A549 (cell line): ENCODE data around the gene PKIG.

Experiments
- ESRRA ChIP-seq: fragments of 150-350 bp; IDR thresholded peaks from 2 replicates; pipeline ENCODE4 v1.6.1; 2014; ENCODE audit warnings: mild to moderate bottlenecking, low read length, borderline replicate concordance
- KDM1A ChIP-seq: fragments of 200-600 bp; sonication (generic); IDR thresholded peaks from 2 replicates; pipeline ENCODE4 v1.6.1; 2016; ENCODE audit warnings: low read depth, mild to moderate bottlenecking
- KDM5A ChIP-seq: fragments of 200-600 bp; sonication (generic); IDR thresholded peaks from 2 replicates; pipeline ENCODE4 v1.6.1; 2016; ENCODE audit warnings: antibody characterized with exemption, mild to moderate bottlenecking
- TF ChIP-seq, protein P1 (sequence below): fragments of 150-350 bp; IDR thresholded peaks from 2 replicates; pipeline ENCODE4 v1.6.1; 2014; ENCODE audit warnings: low read depth, mild to moderate bottlenecking, low read length
- TF ChIP-seq, protein P2 (sequence below): fragments of >200 bp; sonication (Bioruptor Twin); formaldehyde crosslinking; IDR thresholded peaks from 3 replicates; pipeline ENCODE4 v1.5.1; 2016

DNA sequence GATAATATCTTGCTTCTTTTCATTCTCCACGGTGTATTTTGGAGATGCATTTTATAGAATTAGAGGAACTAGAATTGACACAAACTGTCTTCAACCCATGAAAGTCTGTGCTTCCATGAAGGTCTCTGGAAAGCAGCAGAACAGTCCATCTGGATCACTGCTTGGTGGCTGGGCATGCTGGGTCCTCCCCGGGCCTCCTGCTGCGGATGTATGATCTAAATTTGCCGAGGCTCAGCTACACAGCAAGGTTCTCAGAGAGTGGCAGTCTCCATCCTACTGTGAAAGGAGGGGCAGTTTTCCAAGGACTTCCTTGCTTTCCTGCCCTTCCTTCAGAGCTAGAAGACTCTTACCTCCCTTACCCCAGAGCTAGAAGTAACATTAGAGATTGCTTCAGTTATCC lies 15.1 kb downstream of the PKIG start:
- TF ChIP-seq ESRRA (no peak), KDM5A (no peak), KDM1A (no peak)
- TF ChIP-seq, protein P1, sequence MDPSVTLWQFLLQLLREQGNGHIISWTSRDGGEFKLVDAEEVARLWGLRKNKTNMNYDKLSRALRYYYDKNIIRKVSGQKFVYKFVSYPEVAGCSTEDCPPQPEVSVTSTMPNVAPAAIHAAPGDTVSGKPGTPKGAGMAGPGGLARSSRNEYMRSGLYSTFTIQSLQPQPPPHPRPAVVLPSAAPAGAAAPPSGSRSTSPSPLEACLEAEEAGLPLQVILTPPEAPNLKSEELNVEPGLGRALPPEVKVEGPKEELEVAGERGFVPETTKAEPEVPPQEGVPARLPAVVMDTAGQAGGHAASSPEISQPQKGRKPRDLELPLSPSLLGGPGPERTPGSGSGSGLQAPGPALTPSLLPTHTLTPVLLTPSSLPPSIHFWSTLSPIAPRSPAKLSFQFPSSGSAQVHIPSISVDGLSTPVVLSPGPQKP, result no peak
- TF ChIP-seq, protein P2, sequence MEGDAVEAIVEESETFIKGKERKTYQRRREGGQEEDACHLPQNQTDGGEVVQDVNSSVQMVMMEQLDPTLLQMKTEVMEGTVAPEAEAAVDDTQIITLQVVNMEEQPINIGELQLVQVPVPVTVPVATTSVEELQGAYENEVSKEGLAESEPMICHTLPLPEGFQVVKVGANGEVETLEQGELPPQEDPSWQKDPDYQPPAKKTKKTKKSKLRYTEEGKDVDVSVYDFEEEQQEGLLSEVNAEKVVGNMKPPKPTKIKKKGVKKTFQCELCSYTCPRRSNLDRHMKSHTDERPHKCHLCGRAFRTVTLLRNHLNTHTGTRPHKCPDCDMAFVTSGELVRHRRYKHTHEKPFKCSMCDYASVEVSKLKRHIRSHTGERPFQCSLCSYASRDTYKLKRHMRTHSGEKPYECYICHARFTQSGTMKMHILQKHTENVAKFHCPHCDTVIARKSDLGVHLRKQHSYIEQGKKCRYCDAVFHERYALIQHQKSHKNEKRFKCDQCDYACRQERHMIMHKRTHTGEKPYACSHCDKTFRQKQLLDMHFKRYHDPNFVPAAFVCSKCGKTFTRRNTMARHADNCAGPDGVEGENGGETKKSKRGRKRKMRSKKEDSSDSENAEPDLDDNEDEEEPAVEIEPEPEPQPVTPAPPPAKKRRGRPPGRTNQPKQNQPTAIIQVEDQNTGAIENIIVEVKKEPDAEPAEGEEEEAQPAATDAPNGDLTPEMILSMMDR, result no peak
